Panc1 (cell line): ENCODE results near the gene DUSP23. TPM values are rescaled to one million over a fixed set of nuclear protein-coding genes. Genes with fewer than 3 reads are reported as not detected.

Experiments
- ATAC-seq: fragments of 200-7000 bp; cut with Tn5 transposase; 2 replicates; pipeline ENCODE4 v1.9.1; 2020; ENCODE audit warnings: mild to moderate bottlenecking, moderate library complexity
- BruUV-seq: library from RNA; stranded (reverse); fragments of 400-500 nt; replicated peaks from 2 replicates; lab custom pipeline; 2021; lab: Mats Ljungman, UMichigan
- CTCF ChIA-PET: fragments of 300-600 bp; sonication (Branson Sonifier 250); formaldehyde crosslinking; loops from one replicate; lab custom pipeline; 2022; ENCODE audit warnings: antibody characterized with exemption; lab: Charles Lee
- POLR2A ChIA-PET: fragments of 300-600 bp; sonication (Branson Sonifier 250); formaldehyde crosslinking; loops from one replicate; lab custom pipeline; 2022; ENCODE audit warnings: antibody characterized with exemption; lab: Charles Lee
- DNase-seq: peaks from one replicate; pipeline ENCODE4 v3.0.0-alpha.2; 2010; ENCODE audit warnings: low read depth, low spot score
- H3K27ac ChIP-seq: 2 replicates; pipeline ENCODE4 v1.5.1; 2011; ENCODE audit warnings: mild to moderate bottlenecking, low read length, inconsistent platforms
- H3K27me3 ChIP-seq: fragments of 200-500 bp; sonication (Bioruptor generic); 2 replicates; pipeline ENCODE4 v1.6.0; 2014; ENCODE audit warnings: low read length, inconsistent platforms; ENCODE audit not compliant: control insufficient read depth, insufficient read depth
- H3K36me3 ChIP-seq: fragments of 200-500 bp; sonication (Bioruptor generic); 2 replicates; pipeline ENCODE4 v1.5.1; 2014; ENCODE audit warnings: inconsistent platforms, mild to moderate bottlenecking, low read length, moderate library complexity; ENCODE audit not compliant: control insufficient read depth, insufficient read depth
- H3K4me1 ChIP-seq: 2 replicates; pipeline ENCODE4 v1.5.1; 2011; ENCODE audit warnings: inconsistent platforms, mild to moderate bottlenecking, low read length, moderate library complexity; ENCODE audit not compliant: control insufficient read depth, insufficient read depth
- H3K4me3 ChIP-seq, 2 experiments: 2 replicates each; pipeline ENCODE4 v1.5.1; 2011 to 2012; ENCODE audit warnings: low read depth in 2 of 2, low read length in 2 of 2, mild to moderate bottlenecking in 2 of 2, inconsistent platforms in 1 of 2, moderate library complexity in 1 of 2
- H3K9me3 ChIP-seq: fragments of 200-500 bp; sonication (Bioruptor generic); 2 replicates; pipeline ENCODE4 v1.5.1; 2014; ENCODE audit warnings: low read depth, mild to moderate bottlenecking, inconsistent platforms, low read length, moderate library complexity; ENCODE audit not compliant: control insufficient read depth, insufficient read depth
- POLR2AphosphoS5 ChIP-seq: IDR thresholded peaks from 2 replicates; pipeline ENCODE4 v1.6.1; 2012; ENCODE audit warnings: mild to moderate bottlenecking, low read depth, low read length, moderate library complexity
- SIN3A ChIP-seq: IDR thresholded peaks from 2 replicates; pipeline ENCODE4 v1.6.1; 2012; ENCODE audit warnings: low read depth, mild to moderate bottlenecking, low read length, moderate library complexity, borderline replicate concordance; ENCODE audit not compliant: insufficient read depth
- TCF7L2 ChIP-seq: IDR thresholded peaks from 2 replicates; pipeline ENCODE4 v1.6.1; 2011; ENCODE audit warnings: mild to moderate bottlenecking, low read depth, low read length, inconsistent platforms
- in situ Hi-C: cut with HindIII; loops from 2 replicates; pipeline ENCODE4 v1.10.0; 2016; ENCODE audit warnings: low sequenced_read_pairs, low pct_unique_long_range_greater_than_20kb
- intact Hi-C: fragments of 100-400 bp; cut with micrococcal nuclease; formaldehyde crosslinking; loops from one replicate; pipeline ENCODE4 v1.10.0; 2022; ENCODE audit not compliant: unreplicated experiment
- total RNA-seq: library from RNA; stranded (reverse); gene quantifications from one replicate; pipeline ENCODE4 v1.2.1, GENCODE V29; 2021; ENCODE audit not compliant: unreplicated experiment
- TF ChIP-seq, protein P1 (sequence below): fragments of 450-650 bp; IDR thresholded peaks from 2 replicates; pipeline ENCODE4 v1.5.1; 2017; ENCODE audit warnings: mild to moderate bottlenecking
- TF ChIP-seq, protein P2 (sequence below), 2 experiments: IDR thresholded peaks; 2 replicates each; pipeline ENCODE4 v1.6.1; 2011 to 2012; ENCODE audit warnings: low read depth in 2 of 2, control low read depth in 1 of 2, low read length in 1 of 2, mild to moderate bottlenecking in 1 of 2, moderate library complexity in 1 of 2; ENCODE audit not compliant: insufficient read depth in 1 of 2

The DUSP23 gene
- total RNA-seq, 1 experiment from 2014 or later, result 36.1 TPM

DNA sequence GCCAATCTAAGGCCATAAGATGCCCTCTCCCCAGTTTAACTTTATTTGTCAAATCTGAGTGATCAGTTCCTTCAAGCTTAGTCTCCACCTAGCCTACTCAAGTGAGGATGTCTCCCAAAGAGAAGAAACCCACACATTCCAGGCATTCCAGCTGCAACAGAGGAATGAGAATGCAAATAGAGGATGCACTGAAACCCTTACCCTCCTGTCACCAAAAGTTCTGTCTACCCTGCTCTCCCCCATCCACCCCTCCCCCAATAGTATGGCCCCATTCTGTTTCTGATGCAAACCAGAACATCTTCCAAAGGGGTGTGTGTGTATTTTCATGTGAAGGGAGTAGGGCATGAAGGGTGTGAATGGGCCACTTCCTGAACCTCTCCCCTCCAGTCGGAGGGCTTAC is 3.0 kb downstream of the DUSP23 start:
- no peak overlapping the region for H3K27ac ChIP-seq
- ChIA-PET CTCF (no interaction called here), POLR2A (no interaction called here)
- intact Hi-C loops (loop anchor here (5.0 kb wide), 2 partner anchors 109 to 224 kb away; no protein-coding TSS in a partner anchor), in situ Hi-C loops (no loop called here)
- TF ChIP-seq POLR2AphosphoS5, result no peak
- TF ChIP-seq, protein P1, sequence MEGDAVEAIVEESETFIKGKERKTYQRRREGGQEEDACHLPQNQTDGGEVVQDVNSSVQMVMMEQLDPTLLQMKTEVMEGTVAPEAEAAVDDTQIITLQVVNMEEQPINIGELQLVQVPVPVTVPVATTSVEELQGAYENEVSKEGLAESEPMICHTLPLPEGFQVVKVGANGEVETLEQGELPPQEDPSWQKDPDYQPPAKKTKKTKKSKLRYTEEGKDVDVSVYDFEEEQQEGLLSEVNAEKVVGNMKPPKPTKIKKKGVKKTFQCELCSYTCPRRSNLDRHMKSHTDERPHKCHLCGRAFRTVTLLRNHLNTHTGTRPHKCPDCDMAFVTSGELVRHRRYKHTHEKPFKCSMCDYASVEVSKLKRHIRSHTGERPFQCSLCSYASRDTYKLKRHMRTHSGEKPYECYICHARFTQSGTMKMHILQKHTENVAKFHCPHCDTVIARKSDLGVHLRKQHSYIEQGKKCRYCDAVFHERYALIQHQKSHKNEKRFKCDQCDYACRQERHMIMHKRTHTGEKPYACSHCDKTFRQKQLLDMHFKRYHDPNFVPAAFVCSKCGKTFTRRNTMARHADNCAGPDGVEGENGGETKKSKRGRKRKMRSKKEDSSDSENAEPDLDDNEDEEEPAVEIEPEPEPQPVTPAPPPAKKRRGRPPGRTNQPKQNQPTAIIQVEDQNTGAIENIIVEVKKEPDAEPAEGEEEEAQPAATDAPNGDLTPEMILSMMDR, result no peak
- no peak for TF ChIP-seq TCF7L2
- no peak for TF ChIP-seq SIN3A
- TF ChIP-seq, protein P2, sequence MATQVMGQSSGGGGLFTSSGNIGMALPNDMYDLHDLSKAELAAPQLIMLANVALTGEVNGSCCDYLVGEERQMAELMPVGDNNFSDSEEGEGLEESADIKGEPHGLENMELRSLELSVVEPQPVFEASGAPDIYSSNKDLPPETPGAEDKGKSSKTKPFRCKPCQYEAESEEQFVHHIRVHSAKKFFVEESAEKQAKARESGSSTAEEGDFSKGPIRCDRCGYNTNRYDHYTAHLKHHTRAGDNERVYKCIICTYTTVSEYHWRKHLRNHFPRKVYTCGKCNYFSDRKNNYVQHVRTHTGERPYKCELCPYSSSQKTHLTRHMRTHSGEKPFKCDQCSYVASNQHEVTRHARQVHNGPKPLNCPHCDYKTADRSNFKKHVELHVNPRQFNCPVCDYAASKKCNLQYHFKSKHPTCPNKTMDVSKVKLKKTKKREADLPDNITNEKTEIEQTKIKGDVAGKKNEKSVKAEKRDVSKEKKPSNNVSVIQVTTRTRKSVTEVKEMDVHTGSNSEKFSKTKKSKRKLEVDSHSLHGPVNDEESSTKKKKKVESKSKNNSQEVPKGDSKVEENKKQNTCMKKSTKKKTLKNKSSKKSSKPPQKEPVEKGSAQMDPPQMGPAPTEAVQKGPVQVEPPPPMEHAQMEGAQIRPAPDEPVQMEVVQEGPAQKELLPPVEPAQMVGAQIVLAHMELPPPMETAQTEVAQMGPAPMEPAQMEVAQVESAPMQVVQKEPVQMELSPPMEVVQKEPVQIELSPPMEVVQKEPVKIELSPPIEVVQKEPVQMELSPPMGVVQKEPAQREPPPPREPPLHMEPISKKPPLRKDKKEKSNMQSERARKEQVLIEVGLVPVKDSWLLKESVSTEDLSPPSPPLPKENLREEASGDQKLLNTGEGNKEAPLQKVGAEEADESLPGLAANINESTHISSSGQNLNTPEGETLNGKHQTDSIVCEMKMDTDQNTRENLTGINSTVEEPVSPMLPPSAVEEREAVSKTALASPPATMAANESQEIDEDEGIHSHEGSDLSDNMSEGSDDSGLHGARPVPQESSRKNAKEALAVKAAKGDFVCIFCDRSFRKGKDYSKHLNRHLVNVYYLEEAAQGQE (IDR thresholded peaks at IDR 0.05; ENCODE audit: insufficient read depth in 1 of 2, low read depth in 2 of 2, low read length in 1 of 2), result no peak
- H3K36me3 ChIP-seq, result no peaks in the 10 kb centered on the region
- no peaks in the 10 kb centered on the region for H3K4me1 ChIP-seq
- no peak overlapping the region for H3K4me3 ChIP-seq
- ATAC-seq, result no peak
- DNase-seq, result no peak
- no peaks in the 10 kb centered on the region for H3K9me3 ChIP-seq
- BruUV-seq, result no TSS peak
- no peaks in the 10 kb centered on the region for H3K27me3 ChIP-seq

DNA sequence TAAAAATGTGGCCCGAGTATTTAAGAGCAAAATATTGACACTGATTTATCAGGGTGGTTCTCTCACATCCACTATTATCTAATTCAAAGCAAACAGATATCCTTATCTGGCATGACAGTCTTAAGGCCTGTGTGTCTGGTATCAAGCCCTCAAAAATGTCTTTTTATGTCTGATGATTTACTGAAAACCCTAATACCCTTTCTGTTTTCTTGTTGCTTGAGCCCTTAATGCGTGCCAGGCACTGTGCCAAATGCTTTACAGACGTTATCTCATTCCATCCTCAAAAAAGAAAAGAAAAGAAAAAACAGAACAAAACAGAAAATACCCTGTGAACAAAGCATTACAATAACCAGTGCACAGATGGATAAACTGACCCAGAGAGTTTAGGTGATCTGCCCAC is 5.7 kb downstream of the DUSP23 start:
- no peak overlapping the region for H3K4me3 ChIP-seq
- ChIA-PET POLR2A (no interaction called here), CTCF (no interaction called here)
- no peaks in the 10 kb centered on the region for H3K27me3 ChIP-seq
- TF ChIP-seq, protein P1, result no peak
- no peak for TF ChIP-seq POLR2AphosphoS5
- no peak for TF ChIP-seq SIN3A
- TF ChIP-seq TCF7L2, result no peak
- TF ChIP-seq, protein P2 (IDR thresholded peaks at IDR 0.05; ENCODE audit: insufficient read depth in 1 of 2, low read depth in 2 of 2, low read length in 1 of 2), result no peak
- no peaks in the 10 kb centered on the region for H3K9me3 ChIP-seq
- ATAC-seq, result no peak
- in situ Hi-C loops, result no loop called here
- BruUV-seq, result no TSS peak
- H3K27ac ChIP-seq, result no peak overlapping the region
- DNase-seq, result no peak
- H3K36me3 ChIP-seq, result no peaks in the 10 kb centered on the region
- intact Hi-C loops, result no loop called here
- H3K4me1 ChIP-seq, result no peaks in the 10 kb centered on the region
